SKM-1 (cell line): ENCODE data around the gene ID2.

Source experiments
- DNase-seq: peaks from one replicate; lab custom pipeline; 2025; ENCODE audit not compliant: unreplicated experiment; lab: John Stamatoyannopoulos, UW

Gene ID2

GRCh38 chr2:8667896-8668512 is 13.9 kb upstream of the ID2 start:
- DNase-seq: no peak

- no peak for DNase-seq
These were observed 12.6 kb upstream of the ID2 start for GRCh38 chr2:8669157-8669817.

- DNase-seq: no peak
These were observed 11.3 kb upstream of the ID2 start for GRCh38 chr2:8670580-8670979.

GRCh38 chr2:8671176-8671575 is 10.7 kb upstream of the ID2 start:
- DNase-seq: no peak

- no peak for DNase-seq
These were observed 10.1 kb upstream of the ID2 start for GRCh38 chr2:8671802-8672201.

GRCh38 chr2:8672940-8673339 is 8.9 kb upstream of the ID2 start:
- DNase-seq: no peak

- DNase-seq: no peak
These were observed 8.5 kb upstream of the ID2 start for GRCh38 chr2:8673381-8673780.

- no peak for DNase-seq
These were observed 7.3 kb upstream of the ID2 start for GRCh38 chr2:8674420-8675009.

GRCh38 chr2:8675543-8675942 is 6.3 kb upstream of the ID2 start:
- no peak for DNase-seq

GRCh38 chr2:8676191-8676920 is 5.5 kb upstream of the ID2 start:
- DNase-seq: no peak

GRCh38 chr2:8676921-8677645 is 4.8 kb upstream of the ID2 start:
- no peak for DNase-seq

GRCh38 chr2:8677646-8678592 is 3.9 kb upstream of the ID2 start:
- no peak for DNase-seq

GRCh38 chr2:8678731-8679566 is 2.9 kb upstream of the ID2 start:
- peak; percentile 43 for DNase-seq

GRCh38 chr2:8679567-8679826 is 2.4 kb upstream of the ID2 start:
- no peak for DNase-seq

GRCh38 chr2:8679827-8680731 is 1.8 kb upstream of the ID2 start:
- DNase-seq: no peak

- DNase-seq: no peak
These were observed 765 bp upstream of the ID2 start for GRCh38 chr2:8680822-8681760.
